Naive thymus-derived CD4-positive, alpha-beta T cell (primary cell): ENCODE results near the gene LACTB. TPM values are rescaled to one million over a fixed set of nuclear protein-coding genes. Genes with fewer than 3 reads are reported as not detected.

Source experiments
- ATAC-seq: fragments of 150-1000 bp; cut with Tn5 transposase; 2 replicates; pipeline ENCODE4 v1.10.0; 2021; ENCODE audit warnings: mild to moderate bottlenecking, moderate library complexity
- CTCF ChIA-PET: fragments of 350-600 bp; sonication (Branson Sonifier 250); formaldehyde crosslinking; loops from one replicate; lab custom pipeline; 2021; ENCODE audit warnings: antibody characterized with exemption; lab: Charles Lee
- POLR2A ChIA-PET: fragments of 350-600 bp; sonication (Branson Sonifier 250); formaldehyde crosslinking; loops from one replicate; lab custom pipeline; 2021; ENCODE audit warnings: antibody characterized with exemption, inconsistent platforms; lab: Charles Lee
- DNase-seq, 9 donors: peaks; one replicate each; pipeline versions ENCODE4 v3.0.0 to v3.0.0-alpha.2; 2020 to 2022; ENCODE audit warnings: mixed read lengths in 1 of 9
- H3K27ac ChIP-seq: one replicate; pipeline ENCODE4 v1.7.0; 2013; ENCODE audit warnings: mild to moderate bottlenecking, low read depth, low read length, moderate library complexity
- H3K27me3 ChIP-seq, 2 donors: one replicate each; pipeline ENCODE4 v1.7.0; 2013; ENCODE audit warnings: low read length in 2 of 2, mild to moderate bottlenecking in 2 of 2, moderate library complexity in 2 of 2; ENCODE audit not compliant: control insufficient read depth in 2 of 2, insufficient read depth in 2 of 2
- H3K36me3 ChIP-seq, 3 experiments: 1 replicate in 2 of 3; 2 replicates in 1 of 3; pipeline ENCODE4 v1.7.0; 2013; ENCODE audit warnings: low read length in 3 of 3, mild to moderate bottlenecking in 3 of 3, moderate library complexity in 1 of 3; ENCODE audit not compliant: insufficient read depth in 3 of 3, control insufficient read depth in 2 of 3
- H3K4me1 ChIP-seq, 2 donors: one replicate each; pipeline ENCODE4 v1.7.0; 2013; ENCODE audit warnings: low read length in 2 of 2, mild to moderate bottlenecking in 2 of 2, moderate library complexity in 1 of 2; ENCODE audit not compliant: control insufficient read depth in 2 of 2, insufficient read depth in 2 of 2
- H3K4me3 ChIP-seq: 2 replicates; pipeline ENCODE4 v1.7.0; 2013; ENCODE audit warnings: mild to moderate bottlenecking, low read length
- H3K9me3 ChIP-seq, 3 experiments: 1 replicate in 2 of 3; 2 replicates in 1 of 3; pipeline ENCODE4 v1.7.0; 2013; ENCODE audit warnings: low read length in 3 of 3; ENCODE audit not compliant: control insufficient read depth in 2 of 3
- H3K27ac Mint-ChIP-seq, 9 donors: one replicate each; pipeline ENCODE4 v1.8.0; 2020 to 2022; ENCODE audit warnings: mixed read lengths in 9 of 9, mild to moderate bottlenecking in 8 of 9, moderate library complexity in 5 of 9, inconsistent platforms in 2 of 9
- H3K27me3 Mint-ChIP-seq, 5 donors: one replicate each; pipeline ENCODE4 v1.8.0; 2021 to 2022; ENCODE audit warnings: mixed read lengths in 5 of 5, mild to moderate bottlenecking in 1 of 5
- H3K36me3 Mint-ChIP-seq, 5 donors: one replicate each; pipeline ENCODE4 v1.8.0; 2020 to 2022; ENCODE audit warnings: mixed read lengths in 5 of 5, mild to moderate bottlenecking in 3 of 5, inconsistent platforms in 1 of 5
- H3K4me1 Mint-ChIP-seq, 7 donors: one replicate each; pipeline ENCODE4 v1.8.0; 2020 to 2022; ENCODE audit warnings: mixed read lengths in 7 of 7, mild to moderate bottlenecking in 3 of 7, inconsistent platforms in 1 of 7
- H3K4me3 Mint-ChIP-seq, 10 donors: one replicate each; pipeline ENCODE4 v1.8.0; 2020 to 2022; ENCODE audit warnings: mild to moderate bottlenecking in 10 of 10, mixed read lengths in 10 of 10, moderate library complexity in 6 of 10, inconsistent platforms in 2 of 10
- H3K9me3 Mint-ChIP-seq, 11 donors: one replicate each; pipeline ENCODE4 v1.8.0; 2020 to 2022; ENCODE audit warnings: mixed read lengths in 11 of 11, mild to moderate bottlenecking in 4 of 11, inconsistent platforms in 1 of 11, moderate library complexity in 1 of 11
- intact Hi-C, 2 donors: fragments of 100-400 bp; cut with micrococcal nuclease; formaldehyde crosslinking; loops; one replicate each; pipeline ENCODE4 v1.15.1; 2023
- polyA plus RNA-seq, 2 donors: library from polyadenylated mRNA; unstranded; fragments of 300-500 nt; fragmentation: Illumina TruSeq; gene quantifications; one replicate each; pipeline ENCODE4 v1.2.3, GENCODE V29; 2021
- total RNA-seq, 6 experiments: library from RNA in 5 of 6; stranded (reverse) in 5 of 6; gene quantifications; 1 replicate in 5 of 6; 2 replicates in 1 of 6; pipeline ENCODE4 v1.2.3 and lab custom pipeline; 2021 to 2026

The LACTB gene
- total and polyA plus RNA-seq, 7 experiments from 2014 or later: 8.2 to 23.2 (median 10.4) TPM

- no peak overlapping the region for H3K4me3 Mint-ChIP-seq
- no peak overlapping the region for H3K27ac Mint-ChIP-seq
- Histone ChIP-seq H3K9me3 (no peaks in the 10 kb centered on the region), H3K27ac (no peak overlapping the region), H3K36me3 (no peaks in the 10 kb centered on the region), H3K4me1 (no peaks in the 10 kb centered on the region), H3K27me3 (no peaks in the 10 kb centered on the region), H3K4me3 (no peak overlapping the region)
- H3K36me3 Mint-ChIP-seq: peaks cover 0 to 24% (median 8%) of the 10 kb centered on the region in 5 donors
- H3K27me3 Mint-ChIP-seq: no peaks in the 10 kb centered on the region
- ATAC-seq (no peak), DNase-seq (no peak)
- H3K4me1 Mint-ChIP-seq: peaks cover 0 to 11% (median 0%) of the 10 kb centered on the region in 7 donors
- intact Hi-C loops: no loop called here
- ChIA-PET POLR2A (interaction anchor here (1.7 kb wide), 1 partner anchor 23 kb away, joined by 5 read pairs; the partner anchor contains the start of gene RPS27L), CTCF (interaction anchor here (0.6 kb wide), 1 partner anchor 932 kb away, joined by 3 read pairs; no protein-coding TSS in a partner anchor)
- H3K9me3 Mint-ChIP-seq: no peaks in the 10 kb centered on the region
Measured at GRCh38 chr15:63134245-63134985, 12.8 kb downstream of the LACTB start.

- Mint-ChIP-seq H3K9me3 (no peaks in the 10 kb centered on the region), H3K27ac (no peak overlapping the region), H3K4me3 (no peak overlapping the region), H3K36me3 (peaks cover 0 to 22% (median 7%) of the 10 kb centered on the region in 5 donors), H3K4me1 (peaks cover 0 to 11% (median 0%) of the 10 kb centered on the region in 7 donors), H3K27me3 (no peaks in the 10 kb centered on the region)
- Histone ChIP-seq H3K4me1 (no peaks in the 10 kb centered on the region), H3K27ac (no peak overlapping the region), H3K36me3 (no peaks in the 10 kb centered on the region), H3K27me3 (no peaks in the 10 kb centered on the region), H3K9me3 (no peaks in the 10 kb centered on the region), H3K4me3 (no peak overlapping the region)
- intact Hi-C loops: no loop called here
- ChIA-PET POLR2A (interaction anchor here (0.6 to 0.7 kb wide), 2 partner anchors 96 to 142 kb away, joined by 3 to 7 read pairs; no protein-coding TSS in a partner anchor), CTCF (no interaction called here)
- ATAC-seq (no peak), DNase-seq (no peak)
Measured at GRCh38 chr15:63135281-63135680, 13.6 kb downstream of the LACTB start.

DNA sequence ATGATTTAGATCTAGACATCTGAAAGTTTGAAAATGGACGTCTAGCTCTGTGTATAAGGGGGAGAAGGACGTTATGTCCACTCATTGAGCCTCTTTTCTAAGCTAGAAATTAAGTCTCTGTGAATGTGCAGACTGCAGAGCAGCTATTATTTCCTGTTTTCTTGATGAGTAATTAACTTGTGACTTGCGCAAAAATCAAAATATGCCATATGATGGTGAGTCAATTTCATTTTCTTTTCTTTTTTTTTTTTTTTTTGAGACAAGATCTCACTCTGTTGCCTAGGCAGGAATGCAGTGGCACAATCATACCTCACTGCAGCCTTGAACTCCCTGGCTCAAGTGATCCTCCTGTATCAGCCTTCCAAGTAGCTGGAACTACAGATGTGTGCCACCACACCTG lies 14.1 kb downstream of the LACTB start:
- Mint-ChIP-seq H3K27me3 (no peaks in the 10 kb centered on the region), H3K9me3 (no peaks in the 10 kb centered on the region), H3K4me1 (peaks cover 0 to 11% (median 0%) of the 10 kb centered on the region in 7 donors), H3K4me3 (no peak overlapping the region), H3K27ac (peak overlapping the region in 1 of 9 donors; percentile 55), H3K36me3 (peaks cover 0 to 18% (median 7%) of the 10 kb centered on the region in 5 donors)
- intact Hi-C loops: no loop called here
- CTCF ChIA-PET: interaction anchor here (1.1 kb wide), 1 partner anchor 141 kb away, joined by 4 read pairs; the partner anchor contains the start of gene APH1B
- H3K4me3 ChIP-seq: no peak overlapping the region
- POLR2A ChIA-PET: interaction anchor here (0.6 to 1.8 kb wide), 3 partner anchors 26 to 141 kb away, joined by 3 to 7 read pairs (median 5); no protein-coding TSS in a partner anchor
- H3K27ac ChIP-seq: no peak overlapping the region
- H3K36me3 ChIP-seq: no peaks in the 10 kb centered on the region
- H3K9me3 ChIP-seq: no peaks in the 10 kb centered on the region
- peak; percentile 85 for ATAC-seq
- no peaks in the 10 kb centered on the region for H3K27me3 ChIP-seq
- no peaks in the 10 kb centered on the region for H3K4me1 ChIP-seq
- DNase-seq: no peak

DNA sequence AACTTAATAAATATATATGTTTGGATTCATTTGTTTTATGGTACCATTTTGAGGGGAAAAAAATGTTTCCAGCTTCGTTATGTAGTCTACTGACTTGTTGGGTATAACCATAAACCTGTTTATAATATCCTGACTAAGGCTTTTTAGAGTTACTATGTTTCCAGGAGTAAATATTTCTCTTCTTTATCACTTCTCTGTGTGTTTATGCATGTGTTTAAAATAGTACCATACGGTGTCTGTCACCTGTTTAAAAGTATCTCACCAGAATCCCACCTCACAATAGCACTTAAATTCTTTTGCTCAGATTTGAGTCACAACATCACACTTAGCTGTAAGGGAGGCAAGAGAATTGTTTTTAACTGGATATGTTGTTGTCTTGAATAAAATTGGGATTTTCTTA lies 15.1 kb downstream of the LACTB start:
- Histone ChIP-seq H3K27me3 (no peaks in the 10 kb centered on the region), H3K4me3 (no peak overlapping the region), H3K27ac (no peak overlapping the region), H3K9me3 (no peaks in the 10 kb centered on the region), H3K4me1 (no peaks in the 10 kb centered on the region), H3K36me3 (no peaks in the 10 kb centered on the region)
- ATAC-seq: no peak
- DNase-seq: no peak
- POLR2A ChIA-PET: interaction anchor here (1.8 kb wide), 1 partner anchor 25 kb away, joined by 5 read pairs; no protein-coding TSS in a partner anchor
- Mint-ChIP-seq H3K27ac (no peak overlapping the region), H3K36me3 (peaks cover 0 to 21% (median 7%) of the 10 kb centered on the region in 5 donors), H3K4me3 (no peak overlapping the region), H3K9me3 (no peaks in the 10 kb centered on the region), H3K4me1 (peaks cover 0 to 11% (median 0%) of the 10 kb centered on the region in 7 donors), H3K27me3 (no peaks in the 10 kb centered on the region)
- intact Hi-C loops: no loop called here
- CTCF ChIA-PET: interaction anchor here (1.1 kb wide), 1 partner anchor 141 kb away, joined by 4 read pairs; the partner anchor contains the start of gene APH1B

GRCh38 chr15:63140936-63141335 lies 19.3 kb downstream of the LACTB start:
- H3K27ac Mint-ChIP-seq: no peak overlapping the region
- POLR2A ChIA-PET: no interaction called here
- Histone ChIP-seq H3K27ac (no peak overlapping the region), H3K9me3 (no peaks in the 10 kb centered on the region), H3K27me3 (no peaks in the 10 kb centered on the region), H3K36me3 (no peaks in the 10 kb centered on the region), H3K4me3 (no peak overlapping the region), H3K4me1 (no peaks in the 10 kb centered on the region)
- no peak for ATAC-seq
- peaks cover 0 to 3% (median 0%) of the 10 kb centered on the region in 11 donors for H3K9me3 Mint-ChIP-seq
- no peaks in the 10 kb centered on the region for H3K27me3 Mint-ChIP-seq
- no peak overlapping the region for H3K4me3 Mint-ChIP-seq
- peaks cover 0 to 7% (median 0%) of the 10 kb centered on the region in 7 donors for H3K4me1 Mint-ChIP-seq
- DNase-seq: no peak
- intact Hi-C loops: no loop called here
- CTCF ChIA-PET: no interaction called here
- peaks cover 0 to 26% (median 13%) of the 10 kb centered on the region in 5 donors for H3K36me3 Mint-ChIP-seq

- H3K27me3 ChIP-seq: no peaks in the 10 kb centered on the region
- Mint-ChIP-seq H3K4me3 (no peak overlapping the region), H3K36me3 (peaks cover 0 to 41% (median 20%) of the 10 kb centered on the region in 5 donors), H3K27ac (peak overlapping the region in 2 of 9 donors; percentile 6 to 52), H3K27me3 (no peaks in the 10 kb centered on the region), H3K9me3 (peaks cover 0 to 3% (median 0%) of the 10 kb centered on the region in 11 donors), H3K4me1 (peaks cover 0 to 14% (median 8%) of the 10 kb centered on the region in 7 donors)
- POLR2A ChIA-PET: no interaction called here
- H3K9me3 ChIP-seq: no peaks in the 10 kb centered on the region
- no peak overlapping the region for H3K27ac ChIP-seq
- no peak overlapping the region for H3K4me3 ChIP-seq
- DNase-seq (no peak), ATAC-seq (no peak)
- H3K36me3 ChIP-seq: peaks cover 0 to 14% (median 0%) of the 10 kb centered on the region in 3 experiments
- intact Hi-C loops: no loop called here
- H3K4me1 ChIP-seq: no peaks in the 10 kb centered on the region
- CTCF ChIA-PET: interaction anchor here (0.9 to 1.0 kb wide), 2 partner anchors 12 to 1042 kb away, joined by 3 to 4 read pairs; partner anchors contain the start of gene RPS27L
Measured at GRCh38 chr15:63145426-63145825, 23.8 kb downstream of the LACTB start.
